HepG2 (cell line): ENCODE data around the gene CCDC88C. TPM values are rescaled to one million over a fixed set of nuclear protein-coding genes. Genes with fewer than 3 reads are reported as not detected.
A peak's percentile ranks its signal among the peaks of the same experiment; 100 is the strongest.

ENCODE experiments used
- ATF7-NPFF ChIP-seq: sonication (generic); formaldehyde crosslinking; IDR thresholded peaks from 2 replicates; pipeline ENCODE4 v1.8.1; 2023; ENCODE audit warnings: mild to moderate bottlenecking, low read depth, missing genetic modification reagents, moderate library complexity
- CENPT ChIP-seq: sonication (generic); formaldehyde crosslinking; IDR thresholded peaks from 2 replicates; pipeline ENCODE4 v1.8.0; 2022; ENCODE audit warnings: low read depth, mild to moderate bottlenecking, moderate library complexity, missing genetic modification reagents
- JUNB ChIP-seq: sonication (generic); formaldehyde crosslinking; IDR thresholded peaks from 2 replicates; pipeline ENCODE4 v1.8.0; 2022; ENCODE audit warnings: missing genetic modification reagents, mild to moderate bottlenecking, borderline replicate concordance
- MIER3 ChIP-seq: IDR thresholded peaks from 2 replicates; pipeline ENCODE4 v1.6.1; 2016; ENCODE audit warnings: missing compliant biosample characterization, borderline replicate concordance
- MYNN ChIP-seq: sonication (generic); formaldehyde crosslinking; IDR thresholded peaks from 2 replicates; pipeline ENCODE4 v1.4.0; 2020; ENCODE audit warnings: mild to moderate bottlenecking, low read depth, missing genetic modification reagents
- NFYC ChIP-seq: IDR thresholded peaks from 2 replicates; pipeline ENCODE4 v1.6.1; 2016; ENCODE audit warnings: missing genetic modification reagents, missing compliant biosample characterization
- SAP130 ChIP-seq: IDR thresholded peaks from 2 replicates; pipeline ENCODE4 v1.6.1; 2016; ENCODE audit warnings: low read depth
- TGIF2 ChIP-seq: IDR thresholded peaks from 2 replicates; pipeline ENCODE4 v1.6.1; 2016; ENCODE audit warnings: control low read depth, missing compliant biosample characterization
- WIZ ChIP-seq: sonication (generic); formaldehyde crosslinking; IDR thresholded peaks from 2 replicates; pipeline ENCODE4 v1.5.1; 2020; ENCODE audit warnings: mild to moderate bottlenecking, missing genetic modification reagents
- ZFY ChIP-seq: sonication (generic); formaldehyde crosslinking; IDR thresholded peaks from 2 replicates; pipeline ENCODE4 v1.4.0; 2020; ENCODE audit warnings: missing genetic modification reagents
- ZKSCAN8 ChIP-seq: IDR thresholded peaks from 2 replicates; pipeline ENCODE4 v1.6.1; 2016; ENCODE audit warnings: borderline replicate concordance, missing genetic modification reagents, missing compliant biosample characterization
- ZNF547 ChIP-seq: sonication (generic); formaldehyde crosslinking; IDR thresholded peaks from 2 replicates; pipeline ENCODE4 v1.5.1; 2020; ENCODE audit warnings: mild to moderate bottlenecking, missing genetic modification reagents
- ZNF569 ChIP-seq: sonication (generic); formaldehyde crosslinking; IDR thresholded peaks from 2 replicates; pipeline ENCODE4 v1.5.0; 2020; ENCODE audit warnings: mild to moderate bottlenecking, missing genetic modification reagents, moderate library complexity, borderline replicate concordance
- ZNF709 ChIP-seq: sonication (generic); formaldehyde crosslinking; IDR thresholded peaks from 2 replicates; pipeline ENCODE4 v1.5.0; 2020; ENCODE audit warnings: mild to moderate bottlenecking, missing genetic modification reagents
- polyA plus RNA-seq, 8 experiments: library from polyadenylated mRNA; depleted of rRNA in 3 of 8; stranded (reverse) in 7 of 8; unstranded in 1 of 8; fragments of >200 nt; fragmentation: Illumina TruSeq in 4 of 8; extraction: Trizol in 4 of 8; gene quantifications; 2 replicates each; pipeline versions ENCODE4 v1.2.1 to v1.2.3, GENCODE V29; 2011 to 2016; ENCODE audit warnings: low read depth in 4 of 8, missing spikeins in 1 of 8, mixed read lengths in 1 of 8; ENCODE audit not compliant: insufficient read depth in 1 of 8
- total RNA-seq, 5 experiments: library from RNA; depleted of rRNA; stranded (reverse); fragments of >200 nt; fragmentation: Illumina TruSeq; extraction: Trizol; gene quantifications; 2 replicates each; pipeline ENCODE4 v1.2.3, GENCODE V29; 2016; ENCODE audit warnings: low read depth in 1 of 5
- TF ChIP-seq, protein P1 (sequence below): IDR thresholded peaks from 2 replicates; pipeline ENCODE4 v1.6.1; 2016
- TF ChIP-seq, protein P2 (sequence below): sonication (generic); formaldehyde crosslinking; IDR thresholded peaks from 2 replicates; pipeline ENCODE4 v1.4.0; 2020; ENCODE audit warnings: missing genetic modification reagents
- TF ChIP-seq, protein P3 (sequence below): sonication (generic); formaldehyde crosslinking; IDR thresholded peaks from 2 replicates; pipeline ENCODE4 v1.8.0; 2022; ENCODE audit warnings: missing genetic modification reagents, mild to moderate bottlenecking, borderline replicate concordance
- TF ChIP-seq, protein P4 (sequence below): sonication (generic); formaldehyde crosslinking; IDR thresholded peaks from 2 replicates; pipeline ENCODE4 v1.8.0; 2022; ENCODE audit warnings: missing genetic modification reagents, mild to moderate bottlenecking, inconsistent platforms, borderline replicate concordance
- TF ChIP-seq, protein P5 (sequence below): sonication (generic); formaldehyde crosslinking; IDR thresholded peaks from 2 replicates; pipeline ENCODE4 v1.8.0; 2022; ENCODE audit warnings: low read depth, missing genetic modification reagents

The CCDC88C gene
- total and polyA plus RNA-seq, 2 of the 13 experiments (the other 11 are each of a cell fraction or from before 2014, with no cell fraction given): 3.6 to 11.7 TPM

DNA sequence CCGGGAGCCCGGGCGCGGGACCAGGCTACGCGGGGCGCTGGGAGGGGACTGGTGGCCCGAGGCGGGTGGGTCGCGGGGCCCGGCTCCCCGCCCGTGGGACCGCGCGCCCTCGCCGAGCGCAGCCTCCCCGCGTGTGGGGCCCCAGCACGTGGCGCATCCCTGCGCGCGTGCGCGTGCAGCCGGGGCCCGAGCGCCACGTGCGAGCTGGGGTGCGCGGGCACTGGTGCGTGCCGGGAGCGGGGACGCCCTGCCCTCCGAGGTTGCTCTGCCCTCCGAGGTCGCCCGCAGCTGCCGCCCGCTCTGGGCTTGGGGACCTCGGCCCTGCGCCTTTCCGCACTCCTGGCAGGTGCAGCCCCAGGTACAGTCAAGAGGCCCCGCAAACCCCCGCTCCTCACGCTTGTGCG is 365 bp upstream of the CCDC88C start (continued):
- TF ChIP-seq, protein P1, sequence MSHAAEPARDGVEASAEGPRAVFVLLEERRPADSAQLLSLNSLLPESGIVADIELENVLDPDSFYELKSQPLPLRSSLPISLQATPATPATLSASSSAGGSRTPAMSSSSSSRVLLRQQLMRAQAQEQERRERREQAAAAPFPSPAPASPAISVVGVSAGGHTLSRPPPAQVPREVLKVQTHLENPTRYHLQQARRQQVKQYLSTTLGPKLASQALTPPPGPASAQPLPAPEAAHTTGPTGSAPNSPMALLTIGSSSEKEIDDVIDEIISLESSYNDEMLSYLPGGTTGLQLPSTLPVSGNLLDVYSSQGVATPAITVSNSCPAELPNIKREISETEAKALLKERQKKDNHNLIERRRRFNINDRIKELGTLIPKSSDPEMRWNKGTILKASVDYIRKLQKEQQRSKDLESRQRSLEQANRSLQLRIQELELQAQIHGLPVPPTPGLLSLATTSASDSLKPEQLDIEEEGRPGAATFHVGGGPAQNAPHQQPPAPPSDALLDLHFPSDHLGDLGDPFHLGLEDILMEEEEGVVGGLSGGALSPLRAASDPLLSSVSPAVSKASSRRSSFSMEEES (CRISPR knock-in tag): peak; percentile 25; the same call in 1 of the 2 replicates
- TF ChIP-seq, protein P2, sequence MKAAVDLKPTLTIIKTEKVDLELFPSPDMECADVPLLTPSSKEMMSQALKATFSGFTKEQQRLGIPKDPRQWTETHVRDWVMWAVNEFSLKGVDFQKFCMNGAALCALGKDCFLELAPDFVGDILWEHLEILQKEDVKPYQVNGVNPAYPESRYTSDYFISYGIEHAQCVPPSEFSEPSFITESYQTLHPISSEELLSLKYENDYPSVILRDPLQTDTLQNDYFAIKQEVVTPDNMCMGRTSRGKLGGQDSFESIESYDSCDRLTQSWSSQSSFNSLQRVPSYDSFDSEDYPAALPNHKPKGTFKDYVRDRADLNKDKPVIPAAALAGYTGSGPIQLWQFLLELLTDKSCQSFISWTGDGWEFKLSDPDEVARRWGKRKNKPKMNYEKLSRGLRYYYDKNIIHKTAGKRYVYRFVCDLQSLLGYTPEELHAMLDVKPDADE (CRISPR knock-in tag): peak; percentile 97; the same call in 1 of the 2 replicates
- peak; percentile 31; the same call in 1 of the 2 replicates for TF ChIP-seq TGIF2 (CRISPR knock-in tag)
- peak; percentile 97 for TF ChIP-seq ATF7-NPFF (CRISPR knock-in tag)
- peak; percentile 94 for TF ChIP-seq ZNF709 (CRISPR knock-in tag)
- TF ChIP-seq ZKSCAN8 (CRISPR knock-in tag): no peak
- 0 out of 2 replicates have a peak, but pooled peaks have one; percentile 29 for TF ChIP-seq MYNN
- TF ChIP-seq JUNB (CRISPR knock-in tag): peak; percentile 68; the same call in 1 of the 2 replicates
- TF ChIP-seq, protein P3, sequence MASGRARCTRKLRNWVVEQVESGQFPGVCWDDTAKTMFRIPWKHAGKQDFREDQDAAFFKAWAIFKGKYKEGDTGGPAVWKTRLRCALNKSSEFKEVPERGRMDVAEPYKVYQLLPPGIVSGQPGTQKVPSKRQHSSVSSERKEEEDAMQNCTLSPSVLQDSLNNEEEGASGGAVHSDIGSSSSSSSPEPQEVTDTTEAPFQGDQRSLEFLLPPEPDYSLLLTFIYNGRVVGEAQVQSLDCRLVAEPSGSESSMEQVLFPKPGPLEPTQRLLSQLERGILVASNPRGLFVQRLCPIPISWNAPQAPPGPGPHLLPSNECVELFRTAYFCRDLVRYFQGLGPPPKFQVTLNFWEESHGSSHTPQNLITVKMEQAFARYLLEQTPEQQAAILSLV (CRISPR knock-in tag): peak; percentile 32; the same call in 1 of the 2 replicates
- TF ChIP-seq NFYC (CRISPR knock-in tag): no peak
- no peak for TF ChIP-seq ZNF569
- TF ChIP-seq SAP130: peak; percentile 58
- TF ChIP-seq WIZ (CRISPR knock-in tag): no peak
- TF ChIP-seq ZNF547 (CRISPR knock-in tag): peak; percentile 81; the same call in 1 of the 2 replicates
- peak; percentile 74; the same call in 1 of the 2 replicates for TF ChIP-seq ZFY (CRISPR knock-in tag)
- TF ChIP-seq, protein P4, sequence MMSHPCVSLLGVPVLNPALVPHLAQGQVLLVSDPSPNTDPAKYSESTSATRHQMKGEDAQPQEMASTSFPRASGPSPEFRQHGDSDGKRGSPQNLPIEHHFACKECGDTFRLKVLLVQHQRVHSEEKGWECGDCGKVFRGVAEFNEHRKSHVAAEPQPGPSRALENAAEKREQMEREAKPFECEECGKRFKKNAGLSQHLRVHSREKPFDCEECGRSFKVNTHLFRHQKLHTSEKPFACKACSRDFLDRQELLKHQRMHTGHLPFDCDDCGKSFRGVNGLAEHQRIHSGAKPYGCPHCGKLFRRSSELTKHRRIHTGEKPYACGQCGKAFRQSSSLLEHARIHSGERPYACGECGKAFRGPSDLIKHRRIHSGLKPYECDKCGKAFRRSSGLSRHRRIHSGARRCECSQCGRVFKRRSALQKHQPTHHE (CRISPR knock-in tag): no peak
- no peak for TF ChIP-seq MIER3
- TF ChIP-seq CENPT (CRISPR knock-in tag): peak; percentile 97
- TF ChIP-seq, protein P5, sequence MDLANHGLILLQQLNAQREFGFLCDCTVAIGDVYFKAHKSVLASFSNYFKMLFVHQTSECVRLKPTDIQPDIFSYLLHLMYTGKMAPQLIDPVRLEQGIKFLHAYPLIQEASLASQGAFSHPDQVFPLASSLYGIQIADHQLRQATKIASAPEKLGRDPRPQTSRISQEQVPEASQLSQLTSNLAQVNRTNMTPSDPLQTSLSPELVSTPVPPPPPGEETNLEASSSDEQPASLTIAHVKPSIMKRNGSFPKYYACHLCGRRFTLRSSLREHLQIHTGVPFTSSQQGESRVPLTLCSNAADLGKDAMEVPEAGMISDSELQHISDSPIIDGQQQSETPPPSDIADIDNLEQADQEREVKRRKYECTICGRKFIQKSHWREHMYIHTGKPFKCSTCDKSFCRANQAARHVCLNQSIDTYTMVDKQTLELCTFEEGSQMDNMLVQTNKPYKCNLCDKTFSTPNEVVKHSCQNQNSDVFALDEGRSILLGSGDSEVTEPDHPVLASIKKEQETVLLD (CRISPR knock-in tag): peak; percentile 63; the same call in 1 of the 2 replicates
